ENCODE data around the gene ONECUT3. TPM values are rescaled to one million over a fixed set of nuclear protein-coding genes. Genes with fewer than 3 reads are reported as not detected.

ONECUT3 gene
- polyA plus RNA-seq, 1 of the 3 experiments (the other 2 are of a cell fraction): not detected

DNA sequence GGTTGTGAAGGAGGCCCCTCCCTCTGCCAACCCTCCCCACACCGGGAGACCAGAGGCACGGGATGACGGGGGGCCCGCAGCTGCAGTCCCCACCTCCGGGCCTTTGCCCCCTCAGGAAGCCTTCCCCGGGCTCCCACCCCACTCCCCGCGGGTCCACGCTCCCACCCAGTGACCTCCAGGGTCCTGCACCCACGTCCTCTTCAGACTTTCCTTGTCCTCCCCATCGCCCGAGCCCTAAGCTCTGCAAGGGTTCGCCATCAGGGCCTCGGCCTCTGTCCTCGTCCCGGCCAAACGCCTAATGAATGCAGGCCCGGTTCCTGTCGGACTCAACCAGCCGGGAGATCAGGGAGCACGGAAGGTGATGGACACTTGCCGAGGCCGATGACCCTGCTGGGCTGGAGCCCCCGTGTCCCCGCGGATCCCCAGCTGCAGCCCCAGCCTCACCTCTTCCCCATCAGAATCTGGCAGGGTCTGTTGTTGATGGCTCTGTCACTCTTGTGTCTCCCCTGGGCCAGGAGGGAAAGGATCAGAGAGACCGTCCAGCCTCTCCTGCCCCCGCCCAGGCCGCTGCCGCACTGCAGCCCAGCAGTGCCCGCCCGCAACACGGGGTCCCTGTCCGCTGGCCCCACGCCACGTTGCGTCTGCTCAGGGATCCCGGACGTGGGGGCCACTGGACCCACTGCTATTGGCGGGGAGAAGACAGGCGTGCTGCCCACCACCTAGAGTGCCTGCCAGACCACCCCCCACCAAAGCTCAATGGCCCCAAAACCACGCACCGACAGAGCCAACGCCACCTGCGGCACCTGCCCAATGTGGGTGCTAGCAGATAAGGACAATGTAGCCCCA lies 53.1 kb downstream of the ONECUT3 start:
- TF ChIP-seq RCOR1 (IDR thresholded peaks at IDR 0.05; ENCODE audit: low read length) (no peak), SMC3 (IDR thresholded peaks at IDR 0.05; ENCODE audit: low read depth, low read length) (no peak), MAX (IDR thresholded peaks at IDR 0.05; ENCODE audit: low read depth) (no peak), FOXM1 (IDR thresholded peaks at IDR 0.05; ENCODE audit: low read depth) (no peak), RXRA (IDR thresholded peaks at IDR 0.05; ENCODE audit: borderline replicate concordance, low read depth) (no peak)
- no peaks in the 10 kb centered on the region for H3K9me3 ChIP-seq
- DNase-seq: no peak
- 87% methylated on average over 21 of the region's 45 CpGs for WGBS (ENCODE audit: low lambda C conversion rate)
- no peaks in the 10 kb centered on the region for H3F3A ChIP-seq (replicated peaks; ENCODE audit: insufficient read depth)
- no peak overlapping the region for H2AFZ ChIP-seq (ENCODE audit: low read depth)
- no peak overlapping the region for H3K9ac ChIP-seq
- H3K9me2 ChIP-seq: no peaks in the 10 kb centered on the region
- no peaks in the 10 kb centered on the region for H4K20me1 ChIP-seq (ENCODE audit: insufficient read depth)
- CTCF ChIA-PET: interaction anchor here (1.6 to 3.4 kb wide), 3 partner anchors 10 to 20 kb away, joined by 6 to 14 read pairs (median 8); no protein-coding TSS in a partner anchor
- POLR2A ChIA-PET: no interaction called here
- H3K79me2 ChIP-seq (ENCODE audit: insufficient read depth): no peaks in the 10 kb centered on the region
- H3K36me3 ChIP-seq (replicated peaks in 1 of 2; ENCODE audit: control insufficient read depth in 1 of 2, insufficient read depth in 2 of 2, low read length in 1 of 2): no peaks in the 10 kb centered on the region
- H3K4me2 ChIP-seq: no peak overlapping the region
- no peaks in the 10 kb centered on the region for H3K27me3 ChIP-seq (ENCODE audit: insufficient read depth)
- H3K4me3 ChIP-seq (ENCODE audit: low read depth in 2 of 2, low read length in 1 of 2): no peak overlapping the region
- peaks cover 0 to 1% of the 10 kb centered on the region in 2 experiments; a peak in 1 of 4 replicates for H3K4me1 ChIP-seq (ENCODE audit: control insufficient read depth in 1 of 2, insufficient read depth in 2 of 2, low read depth in 1 of 2, low read length in 1 of 2)
- H3K27ac ChIP-seq (ENCODE audit: low read depth in 2 of 2, low read length in 1 of 2): no peak overlapping the region

GRCh38 chr19:1807030-1807694 lies 53.9 kb downstream of the ONECUT3 start:
- Histone ChIP-seq H3K4me1 (ENCODE audit: control insufficient read depth in 1 of 2, insufficient read depth in 2 of 2, low read depth in 1 of 2, low read length in 1 of 2) (peaks cover 0 to 6% of the 10 kb centered on the region in 2 experiments; a peak in 1 of 4 replicates), H3K27me3 (ENCODE audit: insufficient read depth) (no peaks in the 10 kb centered on the region), H3K9me3 (no peaks in the 10 kb centered on the region), H3K36me3 (replicated peaks in 1 of 2; ENCODE audit: control insufficient read depth in 1 of 2, insufficient read depth in 2 of 2, low read length in 1 of 2) (no peaks in the 10 kb centered on the region), H3K4me2 (no peak overlapping the region), H2AFZ (ENCODE audit: low read depth) (no peak overlapping the region), H4K20me1 (ENCODE audit: insufficient read depth) (no peaks in the 10 kb centered on the region), H3F3A (replicated peaks; ENCODE audit: insufficient read depth) (no peaks in the 10 kb centered on the region), H3K9me2 (no peaks in the 10 kb centered on the region), H3K27ac (ENCODE audit: low read depth in 2 of 2, low read length in 1 of 2) (no peak overlapping the region), H3K79me2 (ENCODE audit: insufficient read depth) (no peaks in the 10 kb centered on the region), H3K9ac (no peak overlapping the region), H3K4me3 (ENCODE audit: low read depth in 2 of 2, low read length in 1 of 2) (no peak overlapping the region)
- WGBS (ENCODE audit: low lambda C conversion rate): 66% methylated on average over 16 of the region's 28 CpGs
- ChIA-PET CTCF (interaction anchor here (0.9 to 3.4 kb wide), 5 partner anchors 11 to 61 kb away, joined by 3 to 14 read pairs (median 6); no protein-coding TSS in a partner anchor), POLR2A (no interaction called here)
- no peak for DNase-seq
- TF ChIP-seq POLR2AphosphoS5 (IDR thresholded peaks at IDR 0.05; ENCODE audit: low read depth, low read length) (no peak), RFX5 (IDR thresholded peaks at IDR 0.05; ENCODE audit: low read length) (no peak), ELF1 (IDR thresholded peaks at IDR 0.05) (no peak), NFIC (IDR thresholded peaks at IDR 0.05; ENCODE audit: borderline replicate concordance) (no peak), JUND (IDR thresholded peaks at IDR 0.05) (no peak), FOSL2 (IDR thresholded peaks at IDR 0.05; ENCODE audit: borderline replicate concordance, low read depth) (no peak), FOXJ3 (CRISPR knock-in tag; IDR thresholded peaks at IDR 0.05) (no peak), GABPA (IDR thresholded peaks at IDR 0.05; ENCODE audit: low read depth) (no peak), CTCF (IDR thresholded peaks at IDR 0.05) (no peak), MAX (IDR thresholded peaks at IDR 0.05; ENCODE audit: low read depth) (no peak), EZH2phosphoT487 (IDR thresholded peaks at IDR 0.05; ENCODE audit: borderline replicate concordance, low read depth) (no peak)
- TF ChIP-seq, protein P1, sequence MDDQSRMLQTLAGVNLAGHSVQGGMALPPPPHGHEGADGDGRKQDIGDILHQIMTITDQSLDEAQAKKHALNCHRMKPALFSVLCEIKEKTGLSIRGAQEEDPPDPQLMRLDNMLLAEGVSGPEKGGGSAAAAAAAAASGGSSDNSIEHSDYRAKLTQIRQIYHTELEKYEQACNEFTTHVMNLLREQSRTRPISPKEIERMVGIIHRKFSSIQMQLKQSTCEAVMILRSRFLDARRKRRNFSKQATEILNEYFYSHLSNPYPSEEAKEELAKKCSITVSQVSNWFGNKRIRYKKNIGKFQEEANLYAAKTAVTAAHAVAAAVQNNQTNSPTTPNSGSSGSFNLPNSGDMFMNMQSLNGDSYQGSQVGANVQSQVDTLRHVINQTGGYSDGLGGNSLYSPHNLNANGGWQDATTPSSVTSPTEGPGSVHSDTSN (IDR thresholded peaks at IDR 0.05): no peak
- TF ChIP-seq, protein P2, sequence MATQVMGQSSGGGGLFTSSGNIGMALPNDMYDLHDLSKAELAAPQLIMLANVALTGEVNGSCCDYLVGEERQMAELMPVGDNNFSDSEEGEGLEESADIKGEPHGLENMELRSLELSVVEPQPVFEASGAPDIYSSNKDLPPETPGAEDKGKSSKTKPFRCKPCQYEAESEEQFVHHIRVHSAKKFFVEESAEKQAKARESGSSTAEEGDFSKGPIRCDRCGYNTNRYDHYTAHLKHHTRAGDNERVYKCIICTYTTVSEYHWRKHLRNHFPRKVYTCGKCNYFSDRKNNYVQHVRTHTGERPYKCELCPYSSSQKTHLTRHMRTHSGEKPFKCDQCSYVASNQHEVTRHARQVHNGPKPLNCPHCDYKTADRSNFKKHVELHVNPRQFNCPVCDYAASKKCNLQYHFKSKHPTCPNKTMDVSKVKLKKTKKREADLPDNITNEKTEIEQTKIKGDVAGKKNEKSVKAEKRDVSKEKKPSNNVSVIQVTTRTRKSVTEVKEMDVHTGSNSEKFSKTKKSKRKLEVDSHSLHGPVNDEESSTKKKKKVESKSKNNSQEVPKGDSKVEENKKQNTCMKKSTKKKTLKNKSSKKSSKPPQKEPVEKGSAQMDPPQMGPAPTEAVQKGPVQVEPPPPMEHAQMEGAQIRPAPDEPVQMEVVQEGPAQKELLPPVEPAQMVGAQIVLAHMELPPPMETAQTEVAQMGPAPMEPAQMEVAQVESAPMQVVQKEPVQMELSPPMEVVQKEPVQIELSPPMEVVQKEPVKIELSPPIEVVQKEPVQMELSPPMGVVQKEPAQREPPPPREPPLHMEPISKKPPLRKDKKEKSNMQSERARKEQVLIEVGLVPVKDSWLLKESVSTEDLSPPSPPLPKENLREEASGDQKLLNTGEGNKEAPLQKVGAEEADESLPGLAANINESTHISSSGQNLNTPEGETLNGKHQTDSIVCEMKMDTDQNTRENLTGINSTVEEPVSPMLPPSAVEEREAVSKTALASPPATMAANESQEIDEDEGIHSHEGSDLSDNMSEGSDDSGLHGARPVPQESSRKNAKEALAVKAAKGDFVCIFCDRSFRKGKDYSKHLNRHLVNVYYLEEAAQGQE (IDR thresholded peaks at IDR 0.05; ENCODE audit: low read depth, low read length): no peak
- TF ChIP-seq, protein P3, sequence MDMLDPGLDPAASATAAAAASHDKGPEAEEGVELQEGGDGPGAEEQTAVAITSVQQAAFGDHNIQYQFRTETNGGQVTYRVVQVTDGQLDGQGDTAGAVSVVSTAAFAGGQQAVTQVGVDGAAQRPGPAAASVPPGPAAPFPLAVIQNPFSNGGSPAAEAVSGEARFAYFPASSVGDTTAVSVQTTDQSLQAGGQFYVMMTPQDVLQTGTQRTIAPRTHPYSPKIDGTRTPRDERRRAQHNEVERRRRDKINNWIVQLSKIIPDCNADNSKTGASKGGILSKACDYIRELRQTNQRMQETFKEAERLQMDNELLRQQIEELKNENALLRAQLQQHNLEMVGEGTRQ (IDR thresholded peaks at IDR 0.05; ENCODE audit: borderline replicate concordance, low read depth, low read length): no peak
